Body of pancreas (tissue), 4 donors: ENCODE data around the gene CSAG1.
"Not testable (repeated sequence)": the region's sequence is repeated elsewhere in the genome, so short reads cannot be mapped to it uniquely, and the experiment has no call there.

Experiments
- CTCF ChIP-seq, 7 experiments: fragments of 450-650 bp in 4 of 7; fragments of 200-600 bp in 3 of 7; sonication (generic) in 3 of 7; IDR thresholded peaks; one replicate each; pipeline ENCODE4 v1.5.1; 2016 to 2019; ENCODE audit warnings: antibody characterized with exemption in 7 of 7
- POLR2A ChIP-seq, 3 donors: fragments of 450-650 bp; IDR thresholded peaks; one replicate each; pipeline ENCODE4 v1.6.1; 2016; ENCODE audit warnings: antibody characterized with exemption in 3 of 3, mild to moderate bottlenecking in 2 of 3

GRCh38 chrX:152759544-152759943 is 26.0 kb upstream of the CSAG1 start:
- TF ChIP-seq CTCF, POLR2A (IDR thresholded peaks at IDR 0.05): not testable (repeated sequence)
